Endothelial cell of umbilical vein (primary cell): Measurements from ENCODE around the gene CARNS1. TPM values are rescaled to one million over a fixed set of nuclear protein-coding genes. Genes with fewer than 3 reads are reported as not detected.

Source experiments
- BruUV-seq: library from RNA; stranded (reverse); fragments of 400-500 nt; replicated peaks from 2 replicates; lab custom pipeline; 2021; lab: Mats Ljungman, UMichigan
- CTCF ChIA-PET: fragments of 300-600, 350-600 bp; sonication (Branson Sonifier 250); formaldehyde crosslinking; loops from one replicate; lab custom pipeline; 2021; ENCODE audit warnings: antibody characterized with exemption, inconsistent platforms; lab: Charles Lee
- POLR2A ChIA-PET: fragments of 300-600, 350-600 bp; sonication (Branson Sonifier 250); formaldehyde crosslinking; loops from one replicate; lab custom pipeline; 2021; ENCODE audit warnings: antibody characterized with exemption, inconsistent platforms; lab: Charles Lee
- DNase-seq: peaks from one replicate; pipeline ENCODE4 v3.0.0-alpha.2; 2011; ENCODE audit warnings: low read depth, low spot score
- FAIRE-seq: peaks from 2 replicates; lab custom pipeline; 2011; peaks lifted over from hg19 to GRCh38; lab: Jason Lieb, UNC
- H2AFZ ChIP-seq: 2 replicates; pipeline ENCODE4 v1.6.0; 2012; ENCODE audit warnings: low read depth, low read length, control low read depth, inconsistent platforms
- H3K27ac ChIP-seq: 2 replicates; pipeline ENCODE4 v1.5.1; 2011; ENCODE audit warnings: low read depth, mild to moderate bottlenecking, control low read depth, low read length, moderate library complexity; ENCODE audit not compliant: insufficient read depth
- H3K27me3 ChIP-seq, 2 experiments: 2 replicates each; pipeline versions ENCODE4 v1.6.0 to v1.6.1; 2011; ENCODE audit warnings: low read length in 2 of 2, mixed read lengths in 1 of 2; ENCODE audit not compliant: control insufficient read depth in 2 of 2, insufficient read depth in 2 of 2
- H3K36me3 ChIP-seq, 2 experiments: 2 replicates in 1 of 2; 3 replicates in 1 of 2; pipeline ENCODE4 v1.5.1; 2011; ENCODE audit warnings: low read length in 2 of 2, mild to moderate bottlenecking in 1 of 2, moderate library complexity in 1 of 2; ENCODE audit not compliant: control insufficient read depth in 2 of 2, insufficient read depth in 2 of 2; ENCODE audit errors: extremely low read depth in 1 of 2
- H3K4me1 ChIP-seq: 3 replicates; pipeline ENCODE4 v1.5.1; 2011; ENCODE audit warnings: mild to moderate bottlenecking, low read length; ENCODE audit not compliant: control insufficient read depth, insufficient read depth; ENCODE audit errors: extremely low read depth
- H3K4me2 ChIP-seq: 2 replicates; pipeline ENCODE4 v1.6.1; 2011; ENCODE audit warnings: low read length, control low read depth, mixed read lengths; ENCODE audit not compliant: insufficient read depth
- H3K4me3 ChIP-seq, 3 experiments: fragments of 200-600 bp in 1 of 3; sonication (generic), shearing (Covaris generic) in 1 of 3; replicated peaks in 1 of 3; 2 replicates each; pipeline ENCODE4 v1.5.1; 2011 to 2016; ENCODE audit warnings: control low read depth in 3 of 3, low read length in 3 of 3, mild to moderate bottlenecking in 2 of 3, inconsistent platforms in 1 of 3, low read depth in 1 of 3, moderate library complexity in 1 of 3; ENCODE audit not compliant: insufficient read depth in 1 of 3
- H3K79me2 ChIP-seq: 2 replicates; pipeline ENCODE4 v1.6.0; 2012; ENCODE audit warnings: low read length, inconsistent platforms; ENCODE audit not compliant: control insufficient read depth, insufficient read depth
- H3K9ac ChIP-seq: replicated peaks from 2 replicates; pipeline ENCODE3; 2011; ENCODE audit warnings: low read length, control low read depth; ENCODE audit not compliant: insufficient read depth; ENCODE audit errors: extremely low read depth
- H3K9me1 ChIP-seq: replicated peaks from 3 replicates; pipeline ENCODE4 v1.6.0; 2011; ENCODE audit warnings: mild to moderate bottlenecking, low read length; ENCODE audit not compliant: control insufficient read depth, insufficient read depth; ENCODE audit errors: extremely low read depth
- H3K9me3 ChIP-seq: replicated peaks from 2 replicates; pipeline ENCODE4 v1.5.1; 2012; ENCODE audit warnings: low read length, inconsistent platforms; ENCODE audit not compliant: control insufficient read depth, insufficient read depth
- H4K20me1 ChIP-seq: replicated peaks from 2 replicates; pipeline ENCODE3; 2011; ENCODE audit warnings: mild to moderate bottlenecking, low read length; ENCODE audit not compliant: control insufficient read depth, insufficient read depth; ENCODE audit errors: extremely low read depth
- EZH2 ChIP-seq: IDR thresholded peaks from 2 replicates; pipeline ENCODE4 v1.6.1; 2012; ENCODE audit warnings: borderline replicate concordance, low read depth, mild to moderate bottlenecking, moderate library complexity, low read length, inconsistent platforms; ENCODE audit not compliant: severe bottlenecking
- FOS ChIP-seq: IDR thresholded peaks from 2 replicates; pipeline ENCODE4 v1.6.1; 2011; ENCODE audit warnings: mild to moderate bottlenecking, low read length, moderate library complexity, borderline replicate concordance; ENCODE audit not compliant: insufficient read depth
- GATA2 ChIP-seq: IDR thresholded peaks from 2 replicates; pipeline ENCODE4 v1.7.0; 2011; ENCODE audit warnings: low read depth, mild to moderate bottlenecking, moderate library complexity, mixed read lengths, low read length; ENCODE audit not compliant: insufficient read length, insufficient read depth
- JUN ChIP-seq: IDR thresholded peaks from 2 replicates; pipeline ENCODE4 v1.6.1; 2011; ENCODE audit warnings: borderline replicate concordance, low read depth; ENCODE audit not compliant: insufficient read length, insufficient read depth
- MYC ChIP-seq: IDR thresholded peaks from one replicate; pipeline ENCODE4 v1.6.1; 2011; ENCODE audit warnings: mild to moderate bottlenecking, low read depth, low read length
- POLR2A ChIP-seq: IDR thresholded peaks from 2 replicates; pipeline ENCODE4 v1.6.1; 2012; ENCODE audit warnings: low read depth, mild to moderate bottlenecking, control low read depth, low read length
- POLR2AphosphoS5 ChIP-seq: IDR thresholded peaks from 2 replicates; pipeline ENCODE4 v1.6.1; 2012; ENCODE audit warnings: low read depth, mild to moderate bottlenecking, control low read depth, low read length, moderate library complexity; ENCODE audit not compliant: insufficient read depth
- dilution Hi-C: fragments of 300-500 bp; cut with MboI; formaldehyde crosslinking; loops from one replicate; pipeline ENCODE4 v1.15.0; 2019; ENCODE audit warnings: low sequenced_read_pairs; ENCODE audit not compliant: extremely low pct_ligation_motif_present
- intact Hi-C: fragments of 100-400 bp; cut with micrococcal nuclease; formaldehyde crosslinking; loops from one replicate; pipeline ENCODE4 v1.10.0; 2022
- polyA plus RNA-seq, 4 experiments: library from polyadenylated mRNA; depleted of rRNA in 3 of 4; stranded (reverse) in 3 of 4; unstranded in 1 of 4; fragments of >200 nt; gene quantifications; 2 replicates each; pipeline versions ENCODE4 v1.2.1 to v1.2.3, GENCODE V29; 2011 to 2012; ENCODE audit warnings: missing spikeins in 1 of 4
- total RNA-seq: library from RNA; stranded (reverse); gene quantifications from 2 replicates; pipeline ENCODE4 v1.2.3, GENCODE V29; 2021
- TF ChIP-seq, protein P1 (sequence below): IDR thresholded peaks from 2 replicates; pipeline ENCODE4 v1.6.1; 2011; ENCODE audit not compliant: insufficient read depth, insufficient read length
- TF ChIP-seq, protein P2 (sequence below), 2 donors: IDR thresholded peaks; 1 replicate in 1 of 2; 2 replicates in 1 of 2; pipeline ENCODE4 v1.5.1; 2011; ENCODE audit warnings: low read length in 2 of 2, mild to moderate bottlenecking in 2 of 2, moderate library complexity in 2 of 2, control low read depth in 1 of 2, inconsistent platforms in 1 of 2, low read depth in 1 of 2; ENCODE audit not compliant: insufficient read depth in 1 of 2; ENCODE audit errors: extremely low read depth in 1 of 2

Gene CARNS1
- total and polyA plus RNA-seq, 2 donors (not counting 3 experiments of a cell fraction or from before 2014, with no cell fraction given), result 0.14 to 0.35 TPM

DNA sequence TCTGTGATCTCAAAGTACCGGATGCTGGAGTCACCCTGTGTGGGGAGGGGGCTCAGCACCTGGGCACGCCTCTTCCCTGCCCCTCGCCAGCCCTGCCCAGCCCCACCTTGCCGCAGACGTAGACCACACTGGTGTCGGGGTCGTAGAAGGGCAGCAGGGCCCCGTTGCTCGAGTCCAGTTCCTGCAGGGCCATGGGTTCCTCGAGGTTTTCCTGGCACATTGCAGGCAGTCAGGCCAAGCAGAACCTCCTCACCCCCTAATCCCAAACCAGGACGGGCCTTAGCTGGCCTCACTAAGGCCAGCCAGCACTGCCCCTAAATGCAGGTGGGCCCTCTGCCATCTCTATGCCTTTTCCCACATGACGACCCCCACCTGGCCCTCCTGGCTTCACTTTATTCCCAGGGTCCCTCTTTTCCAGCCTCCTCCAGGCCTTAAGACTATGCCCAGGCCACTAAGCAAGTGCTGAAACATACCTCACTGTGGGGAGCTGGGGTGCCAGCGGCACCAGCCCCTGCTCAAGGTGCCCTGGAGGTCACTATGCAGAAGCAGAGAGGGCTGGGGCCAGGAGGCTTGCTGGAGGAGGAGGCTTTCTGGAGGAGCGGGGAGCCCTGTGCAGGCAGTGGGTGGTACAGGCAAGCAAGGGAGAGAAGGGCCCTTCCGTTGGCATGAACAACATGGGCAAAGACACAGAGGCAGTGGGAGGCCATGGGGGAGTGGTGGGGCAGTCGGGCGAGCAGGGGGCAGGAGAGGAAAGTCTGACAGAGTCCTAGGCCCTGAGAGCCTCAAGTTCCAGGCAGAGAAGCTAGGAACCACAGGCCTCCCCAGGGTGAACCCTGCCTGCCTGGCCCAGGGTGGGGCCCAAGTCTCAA is 25.0 kb downstream of the CARNS1 start:
- DNase-seq, result no peak
- H3K4me1 ChIP-seq, result peaks cover 6% of the 10 kb centered on the region
- H3K9me3 ChIP-seq, result no peaks in the 10 kb centered on the region
- CTCF ChIA-PET, result no interaction called here
- peaks cover 11% of the 10 kb centered on the region for H3K79me2 ChIP-seq
- no peak for FAIRE-seq
- H3K4me3 ChIP-seq, result no peak overlapping the region
- no peaks in the 10 kb centered on the region for H3K9me1 ChIP-seq
- no TSS peak for BruUV-seq
- dilution Hi-C loops, result no loop called here
- no peaks in the 10 kb centered on the region for H4K20me1 ChIP-seq
- no peak overlapping the region for H3K27ac ChIP-seq
- intact Hi-C loops, result no loop called here
- POLR2A ChIA-PET, result interaction anchor here (0.5 to 0.6 kb wide), 2 partner anchors 18 to 36 kb away, joined by 3 read pairs; no protein-coding TSS in a partner anchor
- H3K27me3 ChIP-seq, result no peaks in the 10 kb centered on the region
- H3K36me3 ChIP-seq, result peaks cover 0 to 27% of the 10 kb centered on the region in 2 experiments
- H3K4me2 ChIP-seq, result no peak overlapping the region
- TF ChIP-seq FOS, result no peak
- no peak for TF ChIP-seq POLR2AphosphoS5
- TF ChIP-seq POLR2A, result no peak
- no peak for TF ChIP-seq JUN
- no peak for TF ChIP-seq GATA2
- no peak for TF ChIP-seq MYC
- TF ChIP-seq, protein P1, sequence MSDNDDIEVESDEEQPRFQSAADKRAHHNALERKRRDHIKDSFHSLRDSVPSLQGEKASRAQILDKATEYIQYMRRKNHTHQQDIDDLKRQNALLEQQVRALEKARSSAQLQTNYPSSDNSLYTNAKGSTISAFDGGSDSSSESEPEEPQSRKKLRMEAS, result no peak
- no peak for TF ChIP-seq EZH2
- TF ChIP-seq, protein P2, sequence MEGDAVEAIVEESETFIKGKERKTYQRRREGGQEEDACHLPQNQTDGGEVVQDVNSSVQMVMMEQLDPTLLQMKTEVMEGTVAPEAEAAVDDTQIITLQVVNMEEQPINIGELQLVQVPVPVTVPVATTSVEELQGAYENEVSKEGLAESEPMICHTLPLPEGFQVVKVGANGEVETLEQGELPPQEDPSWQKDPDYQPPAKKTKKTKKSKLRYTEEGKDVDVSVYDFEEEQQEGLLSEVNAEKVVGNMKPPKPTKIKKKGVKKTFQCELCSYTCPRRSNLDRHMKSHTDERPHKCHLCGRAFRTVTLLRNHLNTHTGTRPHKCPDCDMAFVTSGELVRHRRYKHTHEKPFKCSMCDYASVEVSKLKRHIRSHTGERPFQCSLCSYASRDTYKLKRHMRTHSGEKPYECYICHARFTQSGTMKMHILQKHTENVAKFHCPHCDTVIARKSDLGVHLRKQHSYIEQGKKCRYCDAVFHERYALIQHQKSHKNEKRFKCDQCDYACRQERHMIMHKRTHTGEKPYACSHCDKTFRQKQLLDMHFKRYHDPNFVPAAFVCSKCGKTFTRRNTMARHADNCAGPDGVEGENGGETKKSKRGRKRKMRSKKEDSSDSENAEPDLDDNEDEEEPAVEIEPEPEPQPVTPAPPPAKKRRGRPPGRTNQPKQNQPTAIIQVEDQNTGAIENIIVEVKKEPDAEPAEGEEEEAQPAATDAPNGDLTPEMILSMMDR (IDR thresholded peaks at IDR 0.05; ENCODE audit: extremely low read depth in 1 of 2, insufficient read depth in 1 of 2, low read depth in 1 of 2, low read length in 2 of 2), result no peak
- no peak overlapping the region for H2AFZ ChIP-seq
- no peak overlapping the region for H3K9ac ChIP-seq
